GM19099 (cell line): ENCODE data around the gene TRIB2.

Experiments used
- POLR2A ChIP-seq: IDR thresholded peaks from 3 replicates; pipeline ENCODE4 v1.6.1; 2011; ENCODE audit warnings: low read depth; ENCODE audit not compliant: insufficient read length; ENCODE audit errors: extremely low read depth

The TRIB2 gene

GRCh38 chr2:12686708-12687283 lies 29.9 kb upstream of the TRIB2 start:
- TF ChIP-seq POLR2A: no peak

- no peak for TF ChIP-seq POLR2A
Measured at GRCh38 chr2:12688091-12688490, 28.6 kb upstream of the TRIB2 start.

DNA sequence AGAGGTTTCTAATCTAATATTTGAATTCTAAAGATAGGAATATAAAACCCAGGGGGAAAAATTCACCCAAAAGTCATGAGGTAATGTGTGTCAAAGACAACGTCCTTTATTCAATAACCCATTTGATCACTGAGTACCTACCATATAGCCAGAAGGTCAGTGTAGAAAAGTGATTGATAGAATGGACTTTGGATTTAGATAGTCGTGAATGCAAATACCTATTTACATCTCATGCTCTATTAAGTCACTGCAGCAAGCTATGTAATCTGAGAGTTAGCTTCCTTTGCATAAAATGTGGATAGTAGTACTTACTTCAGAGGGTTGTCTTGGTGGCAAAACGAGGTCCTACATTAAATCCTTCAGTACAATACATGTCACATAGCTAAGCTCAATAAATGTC lies 27.8 kb upstream of the TRIB2 start:
- TF ChIP-seq POLR2A: no peak

GRCh38 chr2:12693509-12693908 lies 23.2 kb upstream of the TRIB2 start:
- no peak for TF ChIP-seq POLR2A

DNA sequence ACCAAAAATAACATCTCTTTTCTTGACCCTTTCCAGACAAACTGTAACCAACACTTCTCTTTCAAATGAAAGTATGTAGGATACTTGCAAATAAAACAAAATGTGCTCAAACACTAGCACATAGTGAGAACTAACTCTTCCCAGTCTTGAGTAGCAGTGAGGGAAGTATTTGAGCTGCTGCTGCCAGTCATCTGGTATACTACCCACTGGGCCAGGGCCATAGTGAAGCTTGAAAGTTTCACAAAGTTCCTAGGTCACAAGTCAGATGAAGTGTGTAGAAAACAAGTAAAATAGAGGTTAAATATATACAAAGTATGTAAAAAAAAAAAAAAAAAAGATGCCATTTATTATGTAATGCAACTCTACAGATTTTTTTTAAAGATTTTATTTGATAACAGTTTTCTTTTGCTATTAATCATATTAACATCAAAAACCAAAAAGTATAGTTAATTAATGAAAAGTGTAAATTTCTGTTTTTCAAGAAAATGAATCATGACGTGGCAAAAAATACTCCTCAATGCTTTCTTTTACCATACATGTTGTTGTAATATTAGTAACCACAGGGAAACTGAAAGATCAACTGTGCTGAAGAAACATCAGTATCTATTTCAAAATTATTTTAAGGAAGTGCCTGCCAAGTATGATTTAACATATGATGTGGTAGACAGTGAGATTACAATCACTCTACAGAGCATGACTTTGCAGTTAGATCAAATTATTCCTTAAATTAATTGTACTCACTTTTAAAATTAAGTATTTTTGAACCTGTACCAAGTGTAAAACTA lies 21.6 kb upstream of the TRIB2 start:
- no peak for TF ChIP-seq POLR2A

GRCh38 chr2:12697617-12698016 lies 19.1 kb upstream of the TRIB2 start:
- TF ChIP-seq POLR2A: no peak

DNA sequence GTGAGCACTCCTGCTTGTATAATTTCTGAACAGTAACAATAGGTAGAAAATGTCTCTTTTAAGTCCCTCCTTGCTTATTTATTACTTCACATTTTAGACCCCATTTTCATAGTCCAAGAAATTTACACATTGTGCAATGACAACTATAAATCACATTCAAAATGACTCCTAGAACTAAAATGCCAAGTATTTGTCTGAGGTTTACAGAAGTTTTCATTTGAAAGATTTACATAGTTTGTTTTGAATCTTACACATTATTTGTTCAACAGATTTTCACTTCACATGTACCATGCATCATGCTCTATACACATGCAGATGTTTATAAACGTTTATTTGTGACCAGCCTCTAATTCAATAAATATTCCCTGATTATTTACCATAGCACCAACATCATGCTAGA lies 15.7 kb upstream of the TRIB2 start:
- TF ChIP-seq POLR2A: no peak

DNA sequence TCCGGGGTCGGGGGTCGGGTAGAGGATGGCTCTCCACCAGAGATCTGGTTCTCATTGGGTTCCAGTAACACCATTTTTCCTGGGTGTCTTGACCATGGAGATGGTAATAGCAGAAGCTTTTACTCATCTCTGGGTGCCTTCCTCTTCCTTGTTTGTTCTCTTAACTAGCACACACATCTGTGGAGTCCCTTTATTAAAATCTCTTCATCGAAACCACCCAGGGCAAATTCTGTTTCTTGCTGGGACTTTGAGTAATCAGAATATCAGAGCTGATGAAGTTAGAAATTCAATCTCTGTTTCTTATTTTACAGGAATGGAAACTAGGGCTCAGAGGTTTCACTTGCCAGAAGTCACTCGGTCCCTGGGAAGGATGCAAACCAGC lies 15.0 kb upstream of the TRIB2 start:
- no peak for TF ChIP-seq POLR2A

DNA sequence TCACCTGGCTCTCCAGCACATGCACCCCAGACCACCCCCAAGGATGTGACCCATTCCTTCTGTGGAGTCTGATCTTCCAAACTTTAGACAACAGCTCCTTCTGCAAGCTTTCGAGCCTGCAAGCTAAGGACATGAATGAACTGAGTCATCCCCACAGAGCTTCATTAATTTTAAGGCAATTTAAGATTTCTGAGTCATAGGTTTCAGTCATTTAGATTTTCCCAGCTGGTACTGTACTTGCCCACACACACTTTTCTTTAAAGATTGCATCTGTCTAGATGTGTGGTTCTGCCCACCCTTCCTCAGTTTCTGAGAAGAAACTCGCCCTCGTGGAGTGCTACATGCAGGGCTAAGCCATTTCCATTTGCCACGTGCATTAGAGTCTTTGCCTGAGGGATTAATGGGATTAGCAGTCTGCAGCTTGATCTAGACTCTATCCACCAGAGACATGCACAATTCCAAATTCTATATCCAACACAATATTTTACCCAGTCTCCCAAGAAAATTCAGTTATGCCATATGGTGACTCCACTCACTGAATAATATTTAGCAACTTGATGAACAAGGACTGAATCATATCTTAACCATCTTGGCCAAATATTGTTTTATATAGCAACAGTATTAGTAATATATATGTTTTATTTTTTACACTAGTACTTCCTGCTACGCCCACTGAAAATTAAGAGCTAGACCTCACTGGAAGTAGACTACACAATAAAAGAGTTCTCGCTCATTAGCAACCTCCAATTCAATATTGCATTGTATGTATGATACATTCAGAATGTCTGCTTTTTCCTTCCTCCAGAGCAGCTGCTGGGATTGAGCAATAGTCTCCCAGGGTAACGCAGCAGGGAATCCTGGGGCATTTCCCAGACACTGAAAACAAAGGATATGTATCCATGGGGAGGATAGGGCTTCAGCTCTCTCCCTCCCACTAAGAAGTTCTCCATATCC lies 14.3 kb upstream of the TRIB2 start:
- no peak for TF ChIP-seq POLR2A

DNA sequence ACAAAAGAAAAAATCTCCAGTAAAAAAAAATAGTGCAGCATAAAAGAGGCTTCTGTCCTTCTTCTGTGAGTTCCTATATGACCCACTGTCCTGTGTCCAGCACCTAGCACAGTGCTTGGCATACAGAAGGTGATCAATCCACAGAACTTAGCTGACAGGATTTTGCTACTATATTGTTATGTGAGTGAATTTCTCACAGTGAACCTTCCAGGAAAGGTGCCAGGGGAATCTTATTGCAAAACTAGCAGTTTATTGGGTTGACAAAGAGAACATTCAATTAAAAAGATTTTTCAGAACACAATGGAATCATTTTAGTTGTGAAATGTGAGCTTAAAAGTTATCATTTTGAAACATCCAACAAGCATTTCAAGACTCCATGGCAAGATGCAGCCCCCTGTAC lies 12.4 kb upstream of the TRIB2 start:
- no peak for TF ChIP-seq POLR2A

DNA sequence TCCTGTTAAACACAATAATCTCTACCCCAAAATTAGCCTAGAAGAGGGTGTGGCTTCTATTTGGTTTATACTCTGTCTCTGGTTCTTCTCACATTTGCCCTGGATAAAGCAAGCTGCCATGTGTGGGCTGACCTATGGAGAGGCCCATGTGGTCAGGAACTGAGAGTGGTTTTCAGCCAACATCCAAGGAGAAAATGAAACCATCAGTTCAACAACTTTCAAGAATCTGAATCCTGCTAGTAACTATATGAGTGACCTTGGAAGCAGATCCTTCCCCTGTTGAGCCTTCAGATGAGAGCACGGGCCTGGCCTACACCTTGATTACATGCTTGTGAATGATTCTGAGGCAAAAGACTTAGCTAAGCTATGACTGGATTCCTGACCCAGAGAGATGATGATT lies 11.5 kb upstream of the TRIB2 start:
- TF ChIP-seq POLR2A: no peak

DNA sequence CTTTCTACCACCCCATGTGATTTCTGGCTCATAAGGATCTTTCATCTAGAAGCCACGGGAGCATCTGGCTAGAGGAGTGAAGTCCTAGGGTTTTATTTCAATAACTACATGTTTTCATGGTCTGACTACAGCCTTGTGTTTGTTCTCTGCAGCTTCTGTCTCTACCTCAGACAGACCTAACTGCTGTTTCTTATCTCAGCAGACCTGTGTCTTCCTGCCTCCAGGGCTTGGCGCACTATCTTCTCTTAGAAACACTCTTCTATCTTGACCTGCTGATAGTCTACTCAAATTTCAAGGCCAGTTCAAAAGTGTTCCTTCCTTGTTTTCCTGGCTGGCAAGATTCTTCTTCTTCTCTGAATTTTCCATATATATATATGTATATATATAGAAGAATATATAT lies 11.0 kb upstream of the TRIB2 start:
- no peak for TF ChIP-seq POLR2A

GRCh38 chr2:12708508-12709206 lies 8.1 kb upstream of the TRIB2 start:
- no peak for TF ChIP-seq POLR2A

DNA sequence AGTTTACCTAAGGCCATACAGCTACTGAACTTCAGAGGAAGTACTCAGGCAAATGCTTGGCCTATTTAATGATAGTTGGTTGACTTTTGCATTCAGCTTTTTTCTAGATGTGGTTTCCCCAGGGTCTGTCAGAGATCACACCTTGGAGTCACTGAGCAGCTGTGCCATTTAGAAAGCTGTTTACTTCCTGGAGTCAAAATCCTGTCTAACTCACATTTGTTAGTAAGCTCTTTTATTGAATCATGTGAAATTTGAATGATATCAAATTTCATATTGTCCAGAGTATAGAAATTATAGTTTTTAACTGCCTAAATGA lies 7.6 kb upstream of the TRIB2 start:
- TF ChIP-seq POLR2A: no peak

- TF ChIP-seq POLR2A: no peak
Measured at GRCh38 chr2:12710301-12710700, 6.4 kb upstream of the TRIB2 start.
